ENCODE data around the gene RENBP.

Gene RENBP

DNA sequence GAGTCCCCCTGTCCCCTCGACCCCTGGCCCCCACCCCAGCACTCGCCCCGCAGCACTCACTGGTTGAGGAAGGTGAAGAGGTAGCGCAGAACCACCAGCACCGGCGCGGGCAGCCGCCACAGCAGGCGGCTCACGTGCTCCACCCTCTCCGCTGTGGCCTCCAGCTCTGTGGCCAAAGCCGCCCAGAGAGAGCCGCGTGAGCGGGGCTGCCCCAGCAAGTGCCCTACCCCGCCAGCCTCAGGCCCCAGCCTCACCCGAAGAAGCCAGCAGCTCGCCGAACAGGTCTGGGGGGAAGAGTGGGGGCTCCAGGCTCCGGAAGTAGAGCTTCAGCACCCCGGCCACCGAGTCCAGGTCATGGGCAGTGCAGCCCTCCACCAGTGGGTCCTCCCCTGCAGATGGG, 34.0 kb downstream of the RENBP start:
- TF ChIP-seq, protein P1, sequence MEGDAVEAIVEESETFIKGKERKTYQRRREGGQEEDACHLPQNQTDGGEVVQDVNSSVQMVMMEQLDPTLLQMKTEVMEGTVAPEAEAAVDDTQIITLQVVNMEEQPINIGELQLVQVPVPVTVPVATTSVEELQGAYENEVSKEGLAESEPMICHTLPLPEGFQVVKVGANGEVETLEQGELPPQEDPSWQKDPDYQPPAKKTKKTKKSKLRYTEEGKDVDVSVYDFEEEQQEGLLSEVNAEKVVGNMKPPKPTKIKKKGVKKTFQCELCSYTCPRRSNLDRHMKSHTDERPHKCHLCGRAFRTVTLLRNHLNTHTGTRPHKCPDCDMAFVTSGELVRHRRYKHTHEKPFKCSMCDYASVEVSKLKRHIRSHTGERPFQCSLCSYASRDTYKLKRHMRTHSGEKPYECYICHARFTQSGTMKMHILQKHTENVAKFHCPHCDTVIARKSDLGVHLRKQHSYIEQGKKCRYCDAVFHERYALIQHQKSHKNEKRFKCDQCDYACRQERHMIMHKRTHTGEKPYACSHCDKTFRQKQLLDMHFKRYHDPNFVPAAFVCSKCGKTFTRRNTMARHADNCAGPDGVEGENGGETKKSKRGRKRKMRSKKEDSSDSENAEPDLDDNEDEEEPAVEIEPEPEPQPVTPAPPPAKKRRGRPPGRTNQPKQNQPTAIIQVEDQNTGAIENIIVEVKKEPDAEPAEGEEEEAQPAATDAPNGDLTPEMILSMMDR (IDR thresholded peaks at IDR 0.05; ENCODE audit: unreplicated experiment in 3 of 3), result no peak
- no peak overlapping the region for H3K27ac Mint-ChIP-seq
- peaks cover 15% of the 10 kb centered on the region for H3K9me3 Mint-ChIP-seq
- no peaks in the 10 kb centered on the region for H3K27me3 Mint-ChIP-seq (ENCODE audit: low read depth)
- no peaks in the 10 kb centered on the region for H3K36me3 Mint-ChIP-seq (ENCODE audit: low read depth)
- no peaks in the 10 kb centered on the region for H3K4me1 Mint-ChIP-seq
- H3K4me3 Mint-ChIP-seq, result no peak overlapping the region

GRCh38 chrX:153909980-153910360, 34.5 kb downstream of the RENBP start:
- TF ChIP-seq, protein P1 (IDR thresholded peaks at IDR 0.05; ENCODE audit: unreplicated experiment in 3 of 3), result no peak
- H3K27me3 Mint-ChIP-seq (ENCODE audit: low read depth), result no peaks in the 10 kb centered on the region
- no peak overlapping the region for H3K4me3 Mint-ChIP-seq
- peaks cover 15% of the 10 kb centered on the region for H3K9me3 Mint-ChIP-seq
- no peaks in the 10 kb centered on the region for H3K4me1 Mint-ChIP-seq
- no peak overlapping the region for H3K27ac Mint-ChIP-seq
- H3K36me3 Mint-ChIP-seq (ENCODE audit: low read depth), result no peaks in the 10 kb centered on the region

GRCh38 chrX:153909024-153909979, 35.1 kb downstream of the RENBP start:
- H3K4me1 Mint-ChIP-seq, result no peaks in the 10 kb centered on the region
- no peaks in the 10 kb centered on the region for H3K36me3 Mint-ChIP-seq (ENCODE audit: low read depth)
- TF ChIP-seq, protein P1 (IDR thresholded peaks at IDR 0.05; ENCODE audit: unreplicated experiment in 3 of 3), result no peak
- no peaks in the 10 kb centered on the region for H3K27me3 Mint-ChIP-seq (ENCODE audit: low read depth)
- no peak overlapping the region for H3K4me3 Mint-ChIP-seq
- H3K9me3 Mint-ChIP-seq, result peaks cover 9% of the 10 kb centered on the region
- no peak overlapping the region for H3K27ac Mint-ChIP-seq

- TF ChIP-seq, protein P1 (IDR thresholded peaks at IDR 0.05; ENCODE audit: unreplicated experiment in 3 of 3), result no peak
- Mint-ChIP-seq H3K4me3 (no peak overlapping the region), H3K4me1 (no peaks in the 10 kb centered on the region), H3K27ac (no peak overlapping the region), H3K36me3 (ENCODE audit: low read depth) (no peaks in the 10 kb centered on the region), H3K9me3 (peaks cover 8% of the 10 kb centered on the region), H3K27me3 (ENCODE audit: low read depth) (no peaks in the 10 kb centered on the region)
Observed at GRCh38 chrX:153908219-153908860, 36.1 kb downstream of the RENBP start.

GRCh38 chrX:153907456-153907855, 37.0 kb downstream of the RENBP start:
- no peak overlapping the region for H3K4me3 Mint-ChIP-seq
- TF ChIP-seq, protein P1 (IDR thresholded peaks at IDR 0.05; ENCODE audit: unreplicated experiment in 3 of 3), result no peak
- H3K9me3 Mint-ChIP-seq, result peaks cover 10% of the 10 kb centered on the region
- H3K4me1 Mint-ChIP-seq, result no peaks in the 10 kb centered on the region
- no peaks in the 10 kb centered on the region for H3K27me3 Mint-ChIP-seq (ENCODE audit: low read depth)
- no peaks in the 10 kb centered on the region for H3K36me3 Mint-ChIP-seq (ENCODE audit: low read depth)
- H3K27ac Mint-ChIP-seq, result no peak overlapping the region

Measured in nephron (organoid).